IPS-NIHi7 (cell line): Measurements from ENCODE around the gene PHETA1.
"Not testable (repeated sequence)": the region's sequence is repeated elsewhere in the genome, so short reads cannot be mapped to it uniquely, and the experiment has no call there.

ENCODE experiments used
- DNase-seq: peaks from one replicate; pipeline ENCODE4 v3.0.0; 2012; ENCODE audit warnings: mixed read lengths; ENCODE audit errors: extremely low spot score

PHETA1 gene

DNA sequence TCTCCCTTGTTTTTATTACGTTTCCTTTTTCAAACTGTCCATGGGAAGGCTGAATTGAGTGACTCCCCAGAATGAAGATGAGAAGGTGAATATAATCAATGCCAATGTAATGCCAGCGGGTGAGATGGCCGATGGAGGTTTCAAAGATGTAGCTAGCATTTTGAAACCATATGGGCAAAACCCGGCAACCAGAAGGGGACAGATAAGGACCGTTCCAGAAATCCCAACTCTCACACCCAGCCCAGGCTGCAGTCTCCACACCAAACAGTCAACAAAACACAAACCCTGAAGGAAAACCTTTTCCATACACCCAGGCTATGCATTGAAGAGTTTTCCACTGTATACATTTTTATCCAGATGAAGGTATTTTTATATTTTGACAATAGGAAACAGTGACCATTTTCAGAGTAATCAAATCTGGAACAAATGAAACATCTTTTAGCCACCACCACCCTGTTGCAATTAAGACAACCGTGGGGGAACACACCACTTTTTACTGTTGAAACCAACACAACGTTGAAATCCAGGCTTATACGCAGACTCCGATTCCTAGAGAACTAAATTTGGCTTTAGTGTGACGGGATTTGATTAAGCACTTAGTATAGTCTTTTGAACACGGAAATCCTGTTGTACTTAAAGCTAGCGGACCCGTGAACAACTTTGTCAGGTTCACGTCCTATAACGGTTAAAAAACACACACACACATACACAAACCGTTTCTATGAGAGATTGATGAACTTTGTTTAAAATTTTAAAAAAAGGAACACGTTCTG is 19.0 kb downstream of the PHETA1 start:
- DNase-seq, result no peak

DNA sequence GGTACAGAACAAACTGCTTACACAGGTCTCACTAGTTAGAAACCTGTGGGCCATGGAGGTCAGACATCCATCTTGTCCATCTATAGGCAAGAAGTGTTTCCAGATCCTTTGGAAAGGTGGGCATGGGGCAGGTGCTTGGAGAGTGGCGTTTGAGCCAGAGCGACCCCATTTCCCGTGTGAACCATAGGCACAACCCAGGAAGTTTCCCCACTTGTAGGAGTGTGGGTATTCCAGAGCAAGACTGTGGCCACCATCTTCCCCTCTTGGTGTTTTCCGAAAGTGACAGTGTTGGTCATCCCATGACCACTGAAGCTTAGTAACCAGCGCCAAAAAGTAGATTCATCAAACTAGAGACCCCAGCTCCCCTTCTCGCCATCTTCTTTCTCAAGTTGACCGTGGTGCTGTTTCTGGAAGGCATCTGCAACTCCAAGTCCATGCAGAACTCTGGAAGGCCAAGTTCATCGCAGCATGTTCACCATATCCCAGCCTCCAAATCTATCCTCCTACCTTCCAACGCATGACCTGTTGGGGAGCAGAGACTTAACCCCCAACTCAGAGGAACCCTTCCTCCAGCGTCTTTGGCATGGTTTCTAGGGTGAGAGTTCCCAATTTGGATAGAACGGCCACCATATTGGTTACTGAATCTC is 19.7 kb downstream of the PHETA1 start:
- DNase-seq, result no peak

- DNase-seq, result no peak
These were observed 20.8 kb downstream of the PHETA1 start for GRCh38 chr12:111347891-111348644.

GRCh38 chr12:111344254-111344875 is 24.5 kb downstream of the PHETA1 start:
- no peak for DNase-seq

DNA sequence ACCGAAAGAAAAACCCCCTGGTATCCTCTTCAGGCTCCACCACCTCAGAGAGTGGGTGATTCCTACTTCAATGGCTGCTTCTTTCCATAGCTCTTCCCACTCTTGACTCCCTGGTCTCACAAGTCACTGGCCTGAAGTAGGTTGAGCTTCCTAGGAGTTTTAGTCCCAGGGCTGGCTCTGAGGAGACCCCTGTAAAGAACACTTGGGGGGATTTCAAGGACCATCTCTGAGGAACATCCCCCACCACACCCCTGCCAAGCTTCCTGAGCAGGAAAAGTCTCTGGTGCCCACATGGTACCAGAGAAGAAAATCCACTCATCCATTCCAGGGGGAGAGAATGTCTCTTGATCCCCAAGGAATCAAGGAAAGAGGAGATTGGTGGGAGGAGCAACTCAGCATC is 25.7 kb downstream of the PHETA1 start:
- DNase-seq, result no peak

DNA sequence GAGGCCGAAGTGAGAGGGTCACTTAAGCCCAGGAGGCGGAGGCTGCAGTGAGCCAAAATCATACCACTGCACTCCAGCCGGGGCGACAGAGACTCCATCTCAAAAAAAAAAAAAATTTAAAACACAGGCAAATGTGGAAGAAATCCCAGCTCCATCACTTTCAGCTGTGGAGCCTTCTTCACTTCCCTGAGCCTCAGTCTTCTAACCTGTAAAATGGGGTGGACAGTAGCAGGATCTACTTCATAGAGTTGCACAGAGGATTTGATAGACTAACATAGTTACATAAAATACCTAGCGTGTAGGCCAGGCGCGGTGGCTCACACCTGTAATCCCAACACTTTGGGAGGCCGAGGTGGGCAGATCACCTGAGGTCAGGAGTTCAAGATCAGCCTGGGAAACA is 26.5 kb downstream of the PHETA1 start:
- DNase-seq, result no peak

DNA sequence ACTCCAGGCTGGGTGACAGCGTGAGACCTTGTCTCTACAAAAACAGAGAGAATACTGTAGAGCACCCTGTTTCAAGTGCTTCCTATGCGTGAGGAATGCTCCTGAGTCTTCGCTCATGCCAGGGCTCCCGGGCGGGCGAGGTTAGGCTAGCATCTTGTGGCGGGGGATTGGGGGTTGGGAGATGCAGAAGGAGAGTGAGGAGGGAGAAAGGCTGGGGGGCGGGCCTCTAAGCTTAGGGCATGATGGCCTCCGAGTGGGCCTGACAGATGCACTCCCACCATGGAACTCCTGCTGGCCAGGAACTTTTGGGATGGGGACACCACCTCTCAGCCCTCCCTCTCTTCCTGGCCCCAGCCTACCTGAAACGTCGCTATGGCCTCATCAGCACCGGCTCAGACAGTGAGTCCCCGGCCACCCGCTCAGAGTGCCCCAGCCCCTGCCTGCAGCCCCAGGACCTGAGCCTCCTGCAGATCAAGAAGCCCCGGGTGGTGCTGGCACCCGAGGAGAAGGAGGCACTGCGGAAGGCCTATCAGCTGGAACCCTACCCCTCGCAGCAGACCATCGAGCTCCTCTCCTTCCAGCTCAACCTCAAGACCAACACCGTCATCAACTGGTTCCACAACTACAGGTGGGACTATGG is 27.3 kb downstream of the PHETA1 start:
- no peak for DNase-seq

- not testable (repeated sequence) for DNase-seq
These were observed 28.2 kb downstream of the PHETA1 start for GRCh38 chr12:111340680-111341079.

DNA sequence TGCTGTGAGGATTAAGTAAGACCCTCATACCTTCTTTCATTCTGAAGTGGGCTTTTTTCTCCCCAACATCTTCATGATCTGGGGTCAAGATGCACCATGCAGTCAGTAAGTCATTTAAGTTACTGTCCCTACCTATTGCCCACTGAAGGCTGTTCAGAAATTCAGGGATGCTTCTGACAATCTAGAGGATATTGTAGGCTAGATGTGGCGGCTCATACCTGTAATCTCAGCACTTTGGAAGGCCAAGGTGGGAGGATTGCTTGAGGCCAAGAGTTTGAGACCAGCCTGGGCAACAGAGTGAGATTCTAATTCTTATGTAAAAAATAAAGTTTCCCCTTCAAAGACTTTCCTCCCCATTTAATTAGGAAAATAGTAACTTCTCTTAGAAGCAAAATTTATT is 28.7 kb downstream of the PHETA1 start:
- no peak for DNase-seq

GRCh38 chr12:111339321-111339938 is 29.5 kb downstream of the PHETA1 start:
- no peak for DNase-seq

GRCh38 chr12:111338096-111338495 is 30.8 kb downstream of the PHETA1 start:
- DNase-seq, result peak; percentile 8

GRCh38 chr12:111337371-111337770 is 31.5 kb downstream of the PHETA1 start:
- DNase-seq, result no peak

GRCh38 chr12:111336411-111336810 is 32.5 kb downstream of the PHETA1 start:
- not testable (repeated sequence) for DNase-seq

DNA sequence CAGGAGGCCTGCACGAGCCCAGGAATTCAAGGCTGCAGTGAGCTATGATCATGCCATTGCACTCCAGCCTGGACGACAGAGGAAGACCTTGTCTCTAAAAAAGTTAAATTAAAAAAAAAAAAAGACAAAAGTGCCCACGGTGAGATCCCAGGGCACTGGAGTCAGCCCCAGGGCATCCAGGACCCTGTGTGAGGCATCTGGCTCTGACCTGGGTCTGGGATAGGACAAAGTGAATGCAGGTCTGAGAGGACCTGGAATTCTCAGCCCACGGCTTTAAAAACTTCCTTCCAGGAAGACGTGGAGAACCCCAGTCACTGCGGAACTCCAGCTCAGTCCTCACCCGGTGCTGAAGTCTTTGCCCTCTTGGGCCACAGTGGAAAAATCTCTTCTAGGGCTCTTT is 33.1 kb downstream of the PHETA1 start:
- no peak for DNase-seq

DNA sequence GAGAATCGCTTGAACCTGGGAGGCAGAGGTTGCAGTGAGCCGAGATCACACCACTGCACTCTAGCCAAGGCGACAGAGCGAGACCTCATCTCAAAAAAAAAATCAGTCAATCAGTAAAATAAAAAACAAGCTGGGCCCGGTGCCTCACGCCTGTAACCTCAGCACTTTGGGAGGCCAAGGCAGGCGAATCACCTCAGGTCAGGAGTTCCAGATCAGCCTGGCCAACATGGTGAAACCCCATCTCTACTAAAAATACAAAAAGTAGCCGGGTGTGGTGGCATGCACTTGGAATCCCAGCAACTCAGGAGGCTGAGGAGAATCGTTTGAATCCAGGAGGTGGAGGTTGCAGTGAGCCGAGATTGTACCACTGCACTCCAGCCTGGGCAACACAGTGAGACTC is 33.6 kb downstream of the PHETA1 start:
- DNase-seq, result not testable (repeated sequence)

DNA sequence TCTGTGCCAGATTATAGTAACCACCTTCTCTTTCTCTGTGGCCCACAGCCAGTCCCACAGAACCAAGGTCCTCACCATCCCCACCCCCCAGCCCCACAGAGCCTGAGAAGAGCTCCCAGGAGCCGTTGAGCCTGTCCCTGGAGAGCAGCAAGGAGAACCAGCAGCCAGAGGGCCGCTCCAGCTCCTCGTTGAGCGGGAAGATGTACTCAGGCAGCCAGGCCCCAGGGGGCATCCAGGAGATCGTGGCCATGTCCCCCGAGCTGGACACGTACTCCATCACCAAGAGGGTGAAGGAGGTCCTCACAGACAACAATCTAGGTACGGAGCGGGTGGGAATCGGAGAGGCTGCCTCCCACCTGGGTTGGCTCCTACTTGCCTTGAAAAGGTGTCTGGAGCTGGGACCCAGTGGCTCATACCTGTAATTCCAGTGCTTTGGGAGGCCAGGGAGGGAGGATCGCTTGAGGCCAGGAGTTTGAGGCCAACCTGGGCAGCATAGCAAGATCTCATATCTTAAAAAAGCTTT is 34.4 kb downstream of the PHETA1 start:
- DNase-seq, result no peak

GRCh38 chr12:111330800-111331752 is 37.8 kb downstream of the PHETA1 start:
- DNase-seq, result peak; percentile 75

- DNase-seq, result no peak
These were observed 40.8 kb downstream of the PHETA1 start for GRCh38 chr12:111328138-111328537.

- no peak for DNase-seq
These were observed 41.4 kb downstream of the PHETA1 start for GRCh38 chr12:111327474-111327873.
